Coronary artery (tissue), 2 donors: Measurements from ENCODE around the gene PADI2.

Experiments used
- DNase-seq: peaks from one replicate; pipeline ENCODE4 v3.0.0-alpha.2; 2017; ENCODE audit warnings: low spot score
- H3K27ac ChIP-seq, 2 donors: fragments of 200-600 bp; sonication (generic); one replicate each; pipeline ENCODE4 v1.5.1; 2016 to 2019
- H3K4me3 ChIP-seq: fragments of 200-600 bp; sonication (generic); 2 replicates; pipeline ENCODE4 v1.5.1; 2016; ENCODE audit warnings: mild to moderate bottlenecking, moderate library complexity
- CTCF ChIP-seq: fragments of 200-600 bp; sonication (generic); IDR thresholded peaks from one replicate; pipeline ENCODE4 v1.5.1; 2019; ENCODE audit warnings: antibody characterized with exemption

The PADI2 gene

GRCh38 chr1:17109892-17110554, 9.2 kb downstream of the PADI2 start:
- no peak overlapping the region for H3K27ac ChIP-seq
- no peak overlapping the region for H3K4me3 ChIP-seq
- TF ChIP-seq CTCF, result no peak
- DNase-seq, result no peak

DNA sequence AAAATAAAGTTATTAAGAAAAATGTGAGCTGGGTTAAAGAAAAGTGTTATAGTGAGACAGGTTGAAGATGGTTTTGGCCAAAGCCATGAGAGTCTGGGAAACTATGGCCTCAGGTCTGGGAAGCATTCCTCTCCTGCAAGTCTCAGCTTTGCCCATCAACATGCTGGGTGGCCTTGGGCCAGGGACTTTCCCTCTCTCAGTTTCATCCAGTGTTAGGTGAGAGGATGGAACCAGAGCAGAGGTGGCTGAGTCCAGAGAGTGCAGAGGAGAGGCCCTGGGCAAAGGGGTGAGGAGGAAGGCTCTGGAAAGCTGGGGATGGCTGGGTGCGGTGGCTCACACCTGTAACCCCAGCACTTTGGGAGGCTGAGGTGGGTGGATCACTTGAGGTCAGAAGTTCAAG, 10.5 kb downstream of the PADI2 start:
- DNase-seq, result no peak
- TF ChIP-seq CTCF, result no peak
- H3K27ac ChIP-seq, result no peak overlapping the region
- no peak overlapping the region for H3K4me3 ChIP-seq

DNA sequence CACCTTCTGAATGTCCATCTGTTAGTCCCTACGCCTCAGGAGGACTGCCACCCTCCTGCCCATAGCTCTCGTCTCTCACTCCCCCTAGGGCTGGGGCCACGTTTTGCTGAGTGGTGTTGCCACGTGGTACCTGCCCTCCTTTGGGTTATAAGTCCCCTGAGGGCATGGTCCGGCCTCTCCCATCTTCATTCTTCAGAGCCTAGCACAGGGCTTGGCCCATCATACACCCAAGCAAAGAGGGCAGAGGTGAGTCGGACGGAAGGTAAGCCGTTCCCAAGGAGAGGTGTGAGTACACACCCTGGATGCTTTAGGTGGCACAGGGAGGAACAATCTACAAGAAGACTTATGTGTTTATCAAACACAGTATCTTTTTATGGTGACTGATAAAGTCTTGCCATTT, 10.9 kb downstream of the PADI2 start:
- DNase-seq, result no peak
- Histone ChIP-seq H3K4me3 (no peak overlapping the region), H3K27ac (no peak overlapping the region)
- no peak for TF ChIP-seq CTCF

- Histone ChIP-seq H3K27ac (no peak overlapping the region), H3K4me3 (no peak overlapping the region)
- TF ChIP-seq CTCF, result no peak
- no peak for DNase-seq
Observed at GRCh38 chr1:17104782-17105181, 14.5 kb downstream of the PADI2 start.

DNA sequence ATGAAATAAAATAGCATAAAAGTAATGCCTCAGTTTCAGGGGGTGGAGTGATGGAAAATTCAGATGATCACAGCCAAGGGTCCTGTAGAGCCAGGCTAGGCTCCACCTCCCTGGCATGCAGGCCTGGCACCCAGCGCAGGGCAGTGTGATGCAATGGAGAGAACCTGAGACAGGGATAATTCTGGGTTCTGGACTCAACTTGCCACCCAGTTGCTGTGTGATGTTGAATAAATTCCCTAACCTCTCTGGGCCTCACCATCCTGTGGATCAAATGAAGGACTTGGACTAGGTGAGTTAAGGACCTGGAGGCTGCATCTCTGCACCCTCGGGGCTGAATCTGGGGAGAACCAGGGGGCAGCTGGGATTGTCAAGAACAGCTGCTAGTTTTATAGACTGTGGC, 17.0 kb downstream of the PADI2 start:
- no peak for DNase-seq
- no peak for TF ChIP-seq CTCF

GRCh38 chr1:17101261-17101660, 18.0 kb downstream of the PADI2 start:
- DNase-seq, result no peak
- Histone ChIP-seq H3K4me3 (no peak overlapping the region), H3K27ac (no peak overlapping the region)
- TF ChIP-seq CTCF, result no peak

More for the DNA sequence above, 17.0 kb downstream of the PADI2 start:
- no peak overlapping the region for H3K4me3 ChIP-seq
- no peak overlapping the region for H3K27ac ChIP-seq

- H3K4me3 ChIP-seq, result no peak overlapping the region
- no peak for TF ChIP-seq CTCF
- H3K27ac ChIP-seq, result no peak overlapping the region
- DNase-seq, result no peak
Observed at GRCh38 chr1:17099616-17100340, 19.5 kb downstream of the PADI2 start.
